HS-27A (cell line): Measurements from ENCODE around the gene KCNH4.
"Not testable (repeated sequence)": the region's sequence is repeated elsewhere in the genome, so short reads cannot be mapped to it uniquely, and the experiment has no call there.

Experiments used
- DNase-seq: peaks from one replicate; pipeline ENCODE4 v3.0.0-alpha.2; 2012; ENCODE audit warnings: low read depth, missing footprints

KCNH4 gene

DNA sequence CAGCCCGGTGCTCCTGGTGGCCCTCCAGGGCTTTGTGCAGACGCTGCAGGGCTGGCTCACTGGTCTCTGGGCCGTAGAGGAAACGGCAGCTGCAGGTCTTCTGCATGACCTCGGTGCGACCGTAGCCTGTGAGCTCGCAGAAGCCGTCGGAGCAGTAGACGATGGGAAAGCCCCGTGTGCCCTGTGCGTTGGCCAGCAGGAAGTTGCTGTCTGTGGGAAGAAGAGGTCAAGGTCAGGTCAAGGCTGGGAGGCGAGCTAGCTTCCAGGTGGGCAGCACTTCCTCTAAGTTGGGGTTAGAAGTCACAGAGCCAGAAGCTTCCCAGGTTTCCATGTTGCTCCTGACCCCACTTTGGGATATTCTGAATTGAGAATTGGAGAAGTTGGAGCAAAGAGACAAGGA lies 2.1 kb downstream of the KCNH4 start:
- no peak for DNase-seq

DNA sequence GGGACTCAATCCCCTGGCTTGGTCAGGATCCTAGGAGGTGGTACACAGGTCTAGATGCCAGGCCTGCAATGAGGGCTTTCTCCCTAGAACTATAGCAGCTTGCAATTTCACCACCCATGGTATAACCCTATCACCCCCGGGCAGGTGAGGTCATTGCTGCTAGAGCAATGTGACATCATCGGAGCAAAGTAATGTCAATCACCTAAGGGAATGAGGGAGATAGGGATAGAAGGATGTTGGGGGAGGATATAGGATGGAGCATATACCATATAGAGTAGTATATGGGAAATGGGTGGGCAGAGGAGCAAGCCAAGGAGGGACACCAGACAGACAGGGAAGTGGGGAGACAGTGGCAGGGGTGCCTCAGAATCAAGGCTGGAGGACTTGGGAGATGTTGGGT lies 3.3 kb downstream of the KCNH4 start:
- DNase-seq: no peak

DNA sequence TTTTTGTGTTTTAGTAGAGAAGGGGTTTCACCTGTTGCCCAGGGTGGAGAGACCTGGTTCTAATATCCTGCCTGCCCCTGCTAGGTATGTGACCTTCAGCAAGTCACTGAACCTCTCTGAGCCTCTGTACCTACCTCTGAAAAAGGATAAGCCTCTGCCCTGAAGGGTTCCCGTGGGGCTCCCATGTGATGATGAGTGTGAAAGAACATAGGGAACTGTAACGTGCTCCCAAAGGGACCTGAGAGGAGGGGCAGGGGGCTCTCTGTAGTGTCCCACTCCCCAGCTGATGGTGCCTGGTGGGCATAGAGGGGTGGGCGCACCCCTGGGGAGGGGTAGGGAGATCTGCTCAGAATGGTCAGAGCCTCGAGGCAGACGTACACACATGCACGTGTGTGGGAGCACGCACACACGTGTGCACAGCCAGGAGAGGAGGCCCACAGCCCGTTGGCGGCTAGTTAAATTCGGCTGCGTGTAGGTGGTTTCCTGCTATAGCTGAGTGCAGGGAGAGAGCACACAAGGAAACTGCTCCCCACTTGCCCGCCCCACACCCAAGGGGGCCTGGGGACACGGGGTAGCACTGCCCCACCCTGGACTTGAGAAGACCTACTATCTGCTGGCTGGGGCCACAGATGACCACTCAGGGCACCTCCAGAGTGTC lies 6.7 kb downstream of the KCNH4 start:
- no peak for DNase-seq

DNA sequence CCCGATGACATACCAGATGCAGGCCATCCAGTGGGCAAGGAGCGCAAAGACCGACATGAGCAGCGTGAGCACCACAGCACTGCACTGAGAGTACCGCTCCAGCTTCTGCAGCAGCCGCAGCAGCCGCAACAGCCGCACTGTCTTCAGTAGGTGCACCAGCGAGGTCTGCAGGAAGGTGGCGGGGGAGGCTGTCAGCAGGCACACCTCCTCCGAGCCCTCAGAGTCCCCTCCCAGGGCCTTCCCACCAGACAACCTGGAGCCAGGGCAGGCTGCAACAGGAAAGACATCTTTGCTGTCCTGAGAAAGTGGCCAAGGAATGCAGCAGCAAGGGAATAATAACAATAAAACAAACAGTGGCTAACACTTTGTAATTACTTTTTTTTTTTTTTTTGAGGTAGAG lies 9.1 kb downstream of the KCNH4 start:
- no peak for DNase-seq

DNA sequence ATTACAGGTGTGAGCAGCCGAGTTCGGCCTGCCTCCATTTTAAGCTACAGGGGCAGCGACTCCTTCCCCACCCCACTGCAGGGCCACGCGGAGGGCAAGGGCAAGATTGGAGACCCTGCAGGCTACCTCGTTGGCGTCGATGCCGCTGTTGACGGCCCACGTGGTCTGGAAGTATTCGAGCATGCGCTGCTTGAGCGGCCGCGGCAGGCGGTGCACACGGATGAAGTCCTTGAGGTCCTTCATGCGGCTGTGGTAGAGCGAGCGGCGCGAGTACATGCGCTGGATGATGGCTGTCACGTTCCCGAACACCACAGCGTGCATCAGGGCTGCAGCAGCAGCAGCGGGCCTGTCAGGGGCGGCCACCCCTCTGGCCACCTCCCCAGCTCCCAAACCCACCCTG lies 11.6 kb downstream of the KCNH4 start:
- DNase-seq: no peak

DNA sequence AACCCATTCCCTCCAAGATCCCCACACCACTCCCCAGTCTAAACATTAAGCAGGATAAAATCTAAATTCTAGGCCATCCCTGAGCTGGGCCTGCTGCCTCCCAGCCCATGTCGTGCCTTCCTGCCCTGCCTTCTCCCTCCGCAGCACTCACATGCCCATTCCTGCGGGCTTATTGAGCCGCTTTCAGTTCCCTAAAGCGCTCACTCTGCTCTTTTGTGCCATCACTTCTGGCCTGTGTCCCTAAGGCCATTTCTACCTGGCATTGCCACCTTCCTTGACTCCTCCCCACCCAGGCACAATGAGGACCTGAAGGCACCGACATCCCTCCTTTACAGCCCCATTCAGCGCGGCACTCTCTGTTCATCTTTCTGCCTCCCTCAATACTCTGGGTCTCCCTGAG lies 13.1 kb downstream of the KCNH4 start:
- DNase-seq: no peak

DNA sequence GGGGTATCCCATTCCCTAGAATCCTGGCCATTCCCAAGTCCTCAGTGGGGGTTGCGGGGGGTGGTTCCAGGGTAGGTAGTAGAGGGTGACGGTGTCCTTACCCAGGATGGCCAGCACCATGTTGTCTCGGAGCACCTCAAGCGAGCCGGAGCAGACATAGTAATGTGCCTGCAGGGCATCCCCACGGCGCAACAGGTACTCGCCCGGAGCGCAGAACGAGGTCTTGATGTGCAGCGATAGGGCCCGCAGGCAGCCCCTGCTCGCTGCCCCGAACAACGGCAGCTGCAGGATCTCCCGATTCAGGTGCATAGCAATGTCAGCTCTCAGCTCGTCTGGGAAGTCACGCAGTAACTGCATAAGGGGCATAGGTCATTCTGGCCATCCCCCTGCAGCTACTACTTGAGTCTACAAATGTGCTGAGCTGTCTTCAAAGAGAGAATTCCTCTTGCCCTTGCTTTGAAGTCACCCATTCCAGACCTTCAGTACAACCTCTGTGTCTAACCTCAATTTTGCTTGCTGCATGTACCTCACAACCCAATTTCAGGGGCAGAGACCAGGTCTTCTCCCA lies 14.7 kb downstream of the KCNH4 start:
- DNase-seq: no peak

DNA sequence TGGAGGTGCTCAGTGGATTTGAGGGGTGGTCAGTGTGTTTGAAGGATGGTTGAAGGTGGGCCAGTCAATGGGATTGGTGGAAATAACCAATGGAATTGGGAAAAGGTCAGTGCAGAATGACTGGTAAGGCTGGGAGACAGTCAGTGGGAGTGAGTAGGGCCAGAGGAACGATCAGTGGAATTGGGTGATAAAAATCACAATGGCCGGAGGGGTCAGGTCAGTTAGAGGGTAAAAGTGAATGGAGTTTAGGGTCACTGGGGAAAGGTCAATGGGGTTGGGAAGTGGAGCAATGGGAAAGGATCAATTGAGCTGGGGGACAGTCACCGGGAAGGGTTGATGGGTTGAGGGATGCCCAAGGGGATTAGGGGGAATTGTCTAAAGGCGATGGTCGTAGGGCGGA lies 15.2 kb downstream of the KCNH4 start:
- DNase-seq: no peak

DNA sequence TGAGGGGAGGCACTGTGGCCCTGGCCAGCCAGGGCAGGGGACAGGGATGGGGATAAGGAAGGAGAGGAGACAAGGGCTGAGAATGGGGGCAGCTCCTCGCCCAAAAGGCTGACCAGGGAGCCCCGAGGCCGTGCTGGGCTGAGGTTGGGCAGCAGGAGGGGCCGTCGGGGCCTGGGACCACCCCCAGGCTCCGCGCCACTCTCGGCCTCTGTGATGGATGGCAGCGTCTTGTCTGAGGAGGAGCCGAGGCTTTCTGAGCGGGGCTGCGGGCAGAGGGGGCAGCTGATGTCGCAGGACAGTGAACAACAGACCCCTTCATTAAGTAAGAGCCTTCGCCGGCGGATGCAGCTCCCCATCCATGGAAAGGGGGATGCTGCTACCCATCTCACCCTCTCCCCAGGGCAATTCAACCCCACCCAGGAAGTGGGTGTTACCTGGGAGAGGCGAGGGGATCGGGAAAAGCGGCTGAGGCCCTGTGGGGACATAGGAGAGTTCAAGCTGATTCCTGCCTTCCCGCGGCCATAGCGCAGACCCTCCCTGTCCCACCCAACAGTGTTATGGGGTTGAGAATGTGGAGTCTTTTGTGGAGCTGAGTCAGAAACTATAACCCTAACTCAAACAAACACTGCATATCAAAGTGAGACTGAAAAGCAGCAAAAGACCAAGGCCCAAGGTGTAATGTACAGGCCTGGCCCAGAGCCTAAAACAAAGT lies 17.1 kb downstream of the KCNH4 start:
- DNase-seq: no peak

DNA sequence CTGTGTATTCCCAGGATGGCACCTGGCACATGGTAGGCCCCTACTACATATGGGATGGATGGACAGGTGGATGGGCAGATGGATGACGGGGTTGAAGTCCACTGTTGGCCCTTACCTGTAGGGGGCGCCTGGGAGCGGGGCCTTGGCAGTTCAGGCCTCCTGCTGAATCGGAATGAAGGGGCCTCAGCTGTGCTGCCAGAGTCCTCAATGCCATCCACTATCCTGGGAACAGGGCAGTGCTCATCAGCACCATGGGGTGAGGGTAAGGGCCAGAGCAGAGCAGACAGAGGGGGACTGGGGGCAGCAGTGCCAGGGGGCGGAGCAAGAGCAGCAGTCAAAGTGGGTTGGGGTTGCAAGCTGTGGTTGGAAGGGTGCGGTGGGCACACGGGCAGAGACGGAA lies 17.8 kb downstream of the KCNH4 start:
- no peak for DNase-seq

DNA sequence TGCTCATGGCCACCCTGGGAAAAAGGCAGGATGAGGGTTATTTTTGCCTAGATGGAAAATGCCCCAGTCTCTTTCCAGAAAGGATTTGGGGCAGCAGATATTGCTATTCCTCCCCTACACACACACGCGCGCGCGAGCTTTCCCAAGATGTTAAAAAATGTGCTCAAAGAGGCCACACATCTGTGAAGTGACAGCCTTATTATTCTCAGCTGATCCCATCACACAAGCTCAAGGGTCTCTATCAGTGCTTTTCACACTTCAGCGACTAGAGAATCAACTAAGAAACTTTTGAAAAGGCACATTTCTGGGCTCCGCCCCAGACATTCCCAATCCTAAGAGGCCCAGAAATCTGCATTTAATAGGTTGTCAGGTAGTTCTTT lies 20.4 kb downstream of the KCNH4 start:
- no peak for DNase-seq

DNA sequence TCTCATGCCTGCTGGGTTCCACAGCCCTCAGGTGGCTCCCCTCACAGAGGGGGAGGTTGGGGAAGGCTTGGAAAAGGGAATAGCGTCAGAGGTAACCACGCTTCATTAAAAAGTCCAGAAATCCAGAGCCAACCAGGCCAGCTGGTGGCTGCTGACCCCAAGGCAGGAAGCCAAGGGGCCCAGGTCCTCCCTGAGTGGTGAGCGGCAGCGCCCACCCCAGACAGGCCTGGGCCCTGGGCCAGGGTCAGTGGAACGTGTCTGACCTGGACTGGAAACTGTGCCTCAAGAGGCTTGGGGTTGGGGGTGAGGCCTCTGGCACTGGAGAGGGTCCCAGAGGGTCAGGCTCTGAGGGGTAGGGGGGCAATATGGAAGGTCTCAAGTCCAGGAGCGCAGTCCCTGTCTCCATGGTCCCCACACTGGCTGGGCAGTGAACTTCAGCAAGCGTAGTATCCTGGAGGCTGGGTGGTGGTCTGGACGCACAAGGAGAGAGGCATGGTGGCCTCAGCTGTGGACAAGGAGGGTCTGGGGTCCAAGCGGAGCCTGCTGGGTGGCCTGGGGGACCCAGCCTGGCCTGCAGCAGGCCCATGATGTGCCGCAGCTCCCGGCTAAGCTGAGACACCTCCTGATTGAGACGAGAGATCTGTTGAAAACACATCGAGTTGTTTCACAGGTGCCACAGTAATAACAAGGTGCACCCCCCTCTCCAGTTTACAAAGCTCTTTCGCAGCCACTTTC lies 21.0 kb downstream of the KCNH4 start:
- DNase-seq: no peak

DNA sequence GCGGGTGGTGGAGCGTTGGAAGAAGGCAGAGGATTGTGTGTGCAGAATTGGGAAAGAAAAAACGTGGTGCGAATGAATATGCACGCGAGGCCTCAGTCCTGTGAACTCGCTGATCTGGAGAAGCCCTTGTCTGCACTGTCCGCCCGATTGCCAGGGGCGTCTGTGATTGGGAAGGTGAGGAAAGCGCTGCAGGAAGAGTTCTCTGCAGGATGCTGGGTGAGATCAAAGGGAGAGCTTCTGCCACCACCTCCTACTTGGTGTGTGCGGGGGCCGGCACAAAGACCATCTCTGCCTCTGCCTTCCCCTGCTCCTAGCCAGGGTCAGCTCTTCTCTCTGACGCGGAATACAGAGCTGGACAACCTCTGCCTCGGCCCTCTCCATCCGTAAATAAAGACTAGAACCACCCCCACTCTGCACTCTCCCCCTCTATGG lies 25.3 kb downstream of the KCNH4 start:
- no peak for DNase-seq

DNA sequence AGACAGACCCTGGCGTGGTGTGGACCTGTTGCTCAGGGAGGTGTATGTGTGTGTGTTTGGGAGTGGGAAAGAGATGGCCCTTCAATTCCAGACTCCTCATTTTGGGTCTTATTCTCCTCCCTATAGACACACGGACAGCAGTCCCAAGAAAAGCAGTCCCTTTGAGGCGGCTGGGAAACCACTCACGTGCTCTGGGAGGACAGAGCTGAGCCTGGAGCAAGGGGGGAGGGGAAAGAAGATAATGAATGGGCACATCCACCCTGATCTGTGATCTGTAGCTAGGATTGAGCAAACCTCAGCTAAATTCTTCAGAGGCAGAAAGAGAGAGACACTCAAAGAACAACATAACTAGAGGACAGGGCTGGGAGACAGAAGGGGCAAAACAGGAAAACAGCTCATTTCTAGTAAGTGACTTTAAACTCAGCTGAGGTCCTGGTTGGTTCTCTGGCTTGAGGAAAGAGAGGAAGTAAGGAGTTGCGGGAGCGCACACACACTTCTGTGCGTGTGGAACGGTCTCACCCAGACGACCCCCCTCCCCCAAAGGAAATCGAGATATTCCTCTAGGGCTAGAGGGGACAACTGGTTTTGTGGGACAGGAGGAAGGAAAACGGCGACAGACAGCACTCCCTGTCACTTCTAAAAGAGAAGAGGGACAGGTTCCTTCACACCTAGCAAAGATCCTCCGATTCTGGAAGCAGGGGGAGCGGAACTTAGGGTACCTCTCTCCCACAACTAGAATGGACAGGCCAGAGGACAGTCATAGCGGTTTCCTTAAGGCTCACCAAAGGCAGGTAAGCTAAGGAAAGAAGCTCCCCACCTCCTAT lies 26.8 kb downstream of the KCNH4 start:
- no peak for DNase-seq

DNA sequence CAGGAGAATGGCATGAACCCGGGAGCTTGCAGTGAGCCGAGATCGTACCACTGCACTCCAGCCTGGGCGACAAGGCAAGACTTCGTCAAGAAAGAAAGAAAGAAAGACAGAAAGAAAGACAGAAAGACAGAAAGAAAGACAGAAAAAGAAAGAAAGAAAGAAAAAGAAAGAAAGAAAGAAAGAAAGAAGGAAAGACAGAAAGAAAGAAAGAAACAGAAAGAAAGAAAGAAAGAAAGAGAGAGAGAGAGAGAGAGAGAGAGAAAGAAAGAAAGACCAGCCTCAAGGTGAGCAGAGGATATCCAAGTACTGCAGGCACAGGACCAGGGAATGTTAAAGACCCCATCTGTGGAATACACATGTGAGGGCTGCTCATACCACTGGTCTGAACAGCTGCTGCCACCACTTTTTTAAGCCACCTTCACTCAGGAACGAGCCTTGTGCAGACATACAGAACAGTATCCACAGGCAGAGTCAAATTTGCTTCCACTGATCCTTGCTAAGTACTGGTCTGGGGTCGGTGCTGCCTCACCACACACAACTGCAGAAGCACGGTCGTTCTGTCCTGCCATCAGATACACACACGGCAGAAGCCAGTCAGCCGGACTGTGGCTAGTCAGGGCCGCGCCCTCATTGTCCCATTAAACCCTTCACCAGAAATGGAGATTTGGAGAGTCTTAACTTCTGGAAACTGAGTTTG lies 33.9 kb downstream of the KCNH4 start:
- no peak for DNase-seq

DNA sequence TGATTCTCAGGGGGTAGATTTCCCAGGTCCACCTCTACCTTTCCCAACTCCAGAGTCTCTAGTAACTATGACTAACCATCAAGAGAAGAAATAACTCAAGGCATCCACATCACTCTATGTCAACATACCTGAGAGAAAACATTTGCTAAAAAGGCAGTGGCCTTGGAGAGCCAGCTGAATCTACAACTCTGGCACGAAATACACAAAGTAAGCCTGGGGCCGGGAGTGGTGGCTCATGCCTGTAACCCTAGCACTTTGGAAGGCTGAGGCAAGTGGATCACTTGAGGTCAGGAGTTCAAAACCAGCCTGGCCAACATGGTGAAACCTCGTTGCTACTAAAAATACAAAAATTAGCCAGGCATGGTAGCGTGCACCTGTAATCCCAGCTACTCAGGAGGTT lies 37.8 kb downstream of the KCNH4 start:
- DNase-seq: not testable (repeated sequence)

DNA sequence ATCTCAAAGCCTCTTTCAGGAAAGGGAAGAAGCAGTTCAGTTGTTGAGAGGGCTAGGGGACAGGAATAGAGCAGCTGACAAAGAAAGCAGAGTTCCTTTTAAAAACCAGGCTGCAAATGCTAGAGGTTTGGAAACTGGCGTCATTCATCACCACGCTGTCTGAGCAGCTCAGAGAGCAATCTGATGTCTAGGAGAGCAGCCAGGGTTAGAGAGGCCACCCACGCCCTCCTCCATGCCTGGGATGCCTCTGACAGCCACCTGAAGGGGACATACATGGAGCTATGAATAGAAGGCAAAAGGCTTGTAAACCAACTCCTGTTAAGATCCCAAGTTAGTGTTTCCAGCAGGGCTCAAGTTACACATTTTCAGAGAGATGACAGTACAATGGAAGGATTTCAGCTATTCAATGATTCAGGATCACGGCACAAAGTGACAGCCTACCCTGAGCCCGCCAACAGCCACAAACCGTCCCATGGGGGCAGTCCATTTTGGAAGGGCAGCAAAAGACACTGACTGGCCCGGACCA lies 38.5 kb downstream of the KCNH4 start:
- DNase-seq: peak; percentile 62

DNA sequence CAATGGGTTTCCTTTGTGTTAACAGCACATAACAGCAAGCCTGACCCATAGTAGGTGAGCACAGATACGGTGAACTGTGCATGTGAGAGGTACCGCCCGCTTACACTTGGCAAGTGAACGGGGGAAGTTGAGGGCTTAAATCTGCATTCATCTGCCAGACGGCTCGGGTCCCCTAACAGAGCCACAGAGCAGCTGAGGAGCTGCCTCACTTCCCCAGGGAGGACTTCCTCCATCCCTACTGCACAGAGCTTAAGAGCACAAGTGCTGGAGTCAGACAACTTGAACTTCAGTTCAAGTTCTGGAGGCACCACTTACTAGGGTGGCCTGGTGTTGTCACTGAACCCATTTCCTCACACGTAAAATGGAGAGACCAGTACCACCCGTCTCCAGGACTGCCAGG lies 39.6 kb downstream of the KCNH4 start:
- DNase-seq: no peak

DNA sequence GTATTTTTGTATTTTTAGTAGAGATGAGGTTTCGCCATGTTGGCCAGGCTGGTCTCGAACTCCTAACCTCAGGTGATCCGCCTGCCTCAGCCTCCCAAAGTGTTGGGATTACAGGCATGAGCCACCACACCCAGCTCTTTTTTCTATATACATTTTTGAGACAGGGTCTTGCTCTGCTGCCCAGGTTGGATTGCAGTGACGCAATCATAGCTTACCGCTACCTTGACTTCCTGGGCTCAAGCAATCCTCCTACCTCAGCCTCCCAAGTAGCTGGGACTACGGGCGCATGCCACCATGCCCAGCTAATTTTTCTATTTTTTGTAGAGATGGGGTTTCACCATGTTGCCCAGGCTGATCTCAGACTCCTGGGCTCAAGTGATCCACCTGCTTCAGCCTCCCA lies 40.3 kb downstream of the KCNH4 start:
- not testable (repeated sequence) for DNase-seq

DNA sequence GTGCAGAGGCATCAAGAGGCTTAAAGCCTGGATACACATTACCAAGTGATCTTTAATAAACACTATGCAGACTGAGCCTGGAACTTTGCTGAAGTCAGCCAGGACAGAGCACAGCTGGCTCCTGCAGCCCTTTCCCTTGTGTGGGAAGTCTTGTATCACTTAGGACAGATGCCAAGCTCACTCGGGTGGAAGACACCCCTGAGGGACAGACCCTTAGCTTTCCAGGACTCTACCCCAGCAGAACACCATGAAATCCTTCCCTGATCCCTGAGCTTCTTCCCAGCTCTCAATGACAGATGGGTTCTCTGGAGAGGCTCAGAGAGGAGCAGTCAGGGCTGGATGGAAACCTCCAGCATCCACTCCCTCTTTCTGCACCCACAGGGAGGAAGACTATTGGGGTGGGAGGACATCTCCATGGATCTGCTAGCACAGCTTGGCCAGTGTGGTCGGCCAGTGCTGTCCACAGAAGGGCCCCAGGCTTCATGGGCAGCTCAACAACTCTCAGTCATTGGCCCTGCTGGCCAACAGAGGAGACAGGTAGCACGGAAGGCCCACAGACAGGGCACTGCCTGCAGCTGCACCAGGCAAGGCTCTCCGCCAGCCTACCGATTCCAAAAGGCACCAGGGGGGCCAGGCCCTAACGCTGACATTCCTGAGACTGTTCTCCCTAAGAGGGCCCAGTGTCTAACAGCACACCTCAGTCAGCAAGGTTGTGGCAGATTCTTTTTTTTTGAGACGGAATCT lies 42.0 kb downstream of the KCNH4 start:
- DNase-seq: no peak

DNA sequence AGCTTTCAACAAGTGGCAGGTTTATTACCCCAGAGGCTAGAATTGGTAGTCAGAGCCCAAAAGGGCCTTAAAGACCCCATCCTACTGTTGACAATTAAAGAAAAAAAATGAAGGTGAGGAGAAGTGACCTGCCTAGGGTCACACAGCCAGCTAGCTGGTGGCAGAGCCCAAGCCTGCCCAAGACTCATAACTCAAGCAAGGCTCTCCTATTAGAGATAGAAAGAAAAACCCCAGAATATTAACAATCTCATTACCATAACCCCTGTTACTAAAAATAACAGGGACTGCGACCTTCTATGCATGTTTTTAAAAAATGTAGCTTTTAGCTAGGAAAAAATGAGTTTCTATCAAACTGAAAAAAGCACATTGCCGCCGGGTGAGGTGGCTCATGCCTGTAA lies 44.3 kb downstream of the KCNH4 start:
- no peak for DNase-seq
